Nephron (organoid): ENCODE measurements around the gene ACBD6.

ENCODE experiments used
- H3K27ac Mint-ChIP-seq, 3 experiments: 2 replicates each; pipeline ENCODE4 v1.8.0; 2020; ENCODE audit warnings: mixed read lengths in 3 of 3, mild to moderate bottlenecking in 2 of 3, moderate library complexity in 1 of 3
- H3K27me3 Mint-ChIP-seq: 2 replicates; pipeline ENCODE4 v1.8.0; 2021; ENCODE audit warnings: low read depth, mild to moderate bottlenecking, moderate library complexity, mixed read lengths
- H3K36me3 Mint-ChIP-seq: 2 replicates; pipeline ENCODE4 v1.8.0; 2020; ENCODE audit warnings: low read depth, mixed read lengths
- H3K4me1 Mint-ChIP-seq: 2 replicates; pipeline ENCODE4 v1.8.0; 2020; ENCODE audit warnings: mixed read lengths
- H3K4me3 Mint-ChIP-seq, 3 experiments: 2 replicates each; pipeline ENCODE4 v1.8.0; 2020; ENCODE audit warnings: mild to moderate bottlenecking in 3 of 3, mixed read lengths in 3 of 3, moderate library complexity in 2 of 3
- H3K9me3 Mint-ChIP-seq: 2 replicates; pipeline ENCODE4 v1.8.0; 2020; ENCODE audit warnings: mixed read lengths
- CTCF ChIP-seq, 3 experiments: fragments of 200-600 bp; sonication (generic); IDR thresholded peaks; one replicate each; pipeline ENCODE4 v1.5.0; 2021; ENCODE audit warnings: antibody characterized with exemption in 3 of 3; ENCODE audit not compliant: unreplicated experiment in 3 of 3

The ACBD6 gene

DNA sequence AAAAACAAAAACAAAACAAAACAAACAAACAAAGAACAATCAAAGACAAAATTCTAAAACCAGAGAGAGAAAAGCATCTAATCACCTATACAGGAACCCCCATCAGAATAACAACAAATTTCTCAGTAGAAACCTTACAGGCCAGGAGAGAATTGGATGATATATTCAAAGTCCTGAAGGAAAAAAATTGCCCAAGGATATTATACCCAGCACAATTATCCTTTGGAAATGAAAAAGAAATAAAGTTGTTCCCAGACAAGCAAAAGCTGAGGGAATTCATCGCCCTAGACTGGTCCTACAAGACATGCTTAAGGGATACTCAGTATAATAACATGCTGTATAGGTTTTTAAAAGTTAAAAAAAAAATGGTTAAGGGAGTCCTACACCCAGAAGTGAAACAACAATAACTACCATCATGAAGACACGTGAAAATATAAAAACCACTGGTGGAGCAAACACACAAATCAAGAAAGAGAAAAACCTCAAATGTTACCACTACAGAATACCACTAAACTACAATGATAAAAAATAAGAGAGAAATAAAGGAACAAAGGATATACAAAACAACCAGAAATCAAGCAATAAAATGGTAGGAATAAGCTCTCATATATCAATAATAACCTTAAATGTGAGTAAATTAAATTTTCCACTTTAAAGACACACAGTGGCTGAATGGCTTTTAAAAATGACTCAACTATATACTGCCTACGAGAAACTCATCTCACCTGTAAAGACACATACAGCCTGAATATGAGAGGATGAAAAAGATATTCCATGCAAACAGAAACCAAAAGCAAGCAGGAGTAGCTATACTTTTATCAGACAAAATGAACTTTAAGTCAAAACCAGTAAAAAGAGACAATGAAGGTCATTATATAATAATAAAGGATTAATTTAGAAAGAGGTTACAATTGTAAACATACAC is 121.9 kb downstream of the ACBD6 start:
- Mint-ChIP-seq H3K9me3 (peaks cover 83% of the 10 kb centered on the region), H3K27me3 (no peaks in the 10 kb centered on the region), H3K27ac (no peak overlapping the region), H3K4me1 (no peaks in the 10 kb centered on the region), H3K4me3 (no peak overlapping the region), H3K36me3 (peaks cover 89% of the 10 kb centered on the region)
- no peak for TF ChIP-seq CTCF (IDR thresholded peaks at IDR 0.05; ENCODE audit: unreplicated experiment in 3 of 3)

GRCh38 chr1:180376800-180377199 is 125.6 kb downstream of the ACBD6 start:
- no peaks in the 10 kb centered on the region for H3K4me1 Mint-ChIP-seq
- TF ChIP-seq CTCF (IDR thresholded peaks at IDR 0.05; ENCODE audit: unreplicated experiment in 3 of 3): no peak
- H3K27me3 Mint-ChIP-seq: no peaks in the 10 kb centered on the region
- H3K9me3 Mint-ChIP-seq: peaks cover 48% of the 10 kb centered on the region
- H3K27ac Mint-ChIP-seq: no peak overlapping the region
- H3K36me3 Mint-ChIP-seq: peaks cover 55% of the 10 kb centered on the region
- H3K4me3 Mint-ChIP-seq: no peak overlapping the region

- H3K27me3 Mint-ChIP-seq: no peaks in the 10 kb centered on the region
- H3K9me3 Mint-ChIP-seq: peaks cover 46% of the 10 kb centered on the region
- H3K4me3 Mint-ChIP-seq: no peak overlapping the region
- peaks cover 52% of the 10 kb centered on the region for H3K36me3 Mint-ChIP-seq
- no peak overlapping the region for H3K27ac Mint-ChIP-seq
- TF ChIP-seq CTCF (IDR thresholded peaks at IDR 0.05; ENCODE audit: unreplicated experiment in 3 of 3): no peak
- H3K4me1 Mint-ChIP-seq: no peaks in the 10 kb centered on the region
These were observed 126.1 kb downstream of the ACBD6 start for GRCh38 chr1:180376253-180376652.

- Mint-ChIP-seq H3K27ac (no peak overlapping the region), H3K36me3 (peaks cover 22% of the 10 kb centered on the region), H3K9me3 (peaks cover 14% of the 10 kb centered on the region), H3K4me3 (no peak overlapping the region), H3K4me1 (no peaks in the 10 kb centered on the region), H3K27me3 (no peaks in the 10 kb centered on the region)
- no peak for TF ChIP-seq CTCF (IDR thresholded peaks at IDR 0.05; ENCODE audit: unreplicated experiment in 3 of 3)
These were observed 129.6 kb downstream of the ACBD6 start for GRCh38 chr1:180372728-180373127.

GRCh38 chr1:180370597-180370996 is 131.8 kb downstream of the ACBD6 start:
- Mint-ChIP-seq H3K4me1 (peaks cover 8% of the 10 kb centered on the region), H3K9me3 (no peaks in the 10 kb centered on the region)

More at GRCh38 chr1:180370597-180370996, 131.8 kb downstream of the ACBD6 start:
- Mint-ChIP-seq H3K27ac (no peak overlapping the region), H3K4me3 (no peak overlapping the region), H3K36me3 (peaks cover under 1% of the 10 kb centered on the region), H3K27me3 (no peaks in the 10 kb centered on the region)
- no peak for TF ChIP-seq CTCF (IDR thresholded peaks at IDR 0.05; ENCODE audit: unreplicated experiment in 3 of 3)
